Cardiac muscle cell (in vitro differentiated cells and primary cell): ENCODE data around the gene RPL28. TPM values are rescaled to one million over a fixed set of nuclear protein-coding genes. Genes with fewer than 3 reads are reported as not detected.
"Not testable (repeated sequence)": the region's sequence is repeated elsewhere in the genome, so short reads cannot be mapped to it uniquely, and the experiment has no call there.

Experiments
- DNase-seq, 2 donors: peaks; one replicate each; pipeline versions ENCODE4 v3.0.0 to v3.0.0-alpha.2; 2010 to 2017; ENCODE audit warnings: low read depth in 1 of 2, low spot score in 1 of 2
- H3K27ac ChIP-seq: fragments of 200-600 bp; sonication (generic); 2 replicates; pipeline ENCODE4 v1.5.1; 2016
- H3K27me3 ChIP-seq: fragments of 200-600 bp; sonication (generic); 2 replicates; pipeline ENCODE4 v1.6.0; 2016; ENCODE audit warnings: control low read depth
- H3K36me3 ChIP-seq: fragments of 200-600 bp; sonication (generic); 2 replicates; pipeline ENCODE4 v1.5.1; 2016; ENCODE audit warnings: control low read depth
- H3K4me1 ChIP-seq: fragments of 200-600 bp; sonication (generic); 2 replicates; pipeline ENCODE4 v1.8.1; 2017; ENCODE audit warnings: low read depth, mild to moderate bottlenecking, mixed run types
- H3K4me3 ChIP-seq: fragments of 200-600 bp; sonication (generic); 2 replicates; pipeline ENCODE4 v1.5.1; 2016; ENCODE audit warnings: mild to moderate bottlenecking
- H3K9me3 ChIP-seq: fragments of 200-600 bp; sonication (generic); 2 replicates; pipeline ENCODE4 v1.5.1; 2017; ENCODE audit warnings: low read depth, mild to moderate bottlenecking, control low read depth
- CTCF ChIP-seq: IDR thresholded peaks from 2 replicates; pipeline ENCODE4 v1.5.1; 2012; ENCODE audit warnings: low read depth, mild to moderate bottlenecking, low read length
- polyA plus RNA-seq: library from polyadenylated mRNA; unstranded; fragments of >200 nt; fragmentation: Nextera tagmentation; extraction: Ambion mirVana; gene quantifications from 2 replicates; pipeline ENCODE4 v1.2.1, GENCODE V29; 2016
- total RNA-seq: library from RNA; depleted of rRNA; stranded (reverse); fragments of >200 nt; gene quantifications from 2 replicates; pipeline ENCODE4 v1.2.3, GENCODE V29; 2016

Gene RPL28
- total and polyA plus RNA-seq, 2 experiments from 2014 or later: 273 to 1,325 TPM

- no peak overlapping the region for H3K4me3 ChIP-seq
- no peaks in the 10 kb centered on the region for H3K27me3 ChIP-seq
- no peak for DNase-seq
- TF ChIP-seq CTCF: no peak
- no peak overlapping the region for H3K27ac ChIP-seq
- no peaks in the 10 kb centered on the region for H3K4me1 ChIP-seq
- no peaks in the 10 kb centered on the region for H3K9me3 ChIP-seq
- peaks cover 12% of the 10 kb centered on the region for H3K36me3 ChIP-seq
Measured at GRCh38 chr19:55410168-55410567, 24.4 kb downstream of the RPL28 start.

GRCh38 chr19:55418185-55418584 is 32.5 kb downstream of the RPL28 start:
- TF ChIP-seq CTCF: peak; percentile 73
- Histone ChIP-seq H3K27me3 (peaks cover 6% of the 10 kb centered on the region), H3K4me1 (no peaks in the 10 kb centered on the region), H3K9me3 (no peaks in the 10 kb centered on the region), H3K36me3 (no peaks in the 10 kb centered on the region), H3K27ac (no peak overlapping the region), H3K4me3 (no peak overlapping the region)
- peak; percentile 85 to 88 for DNase-seq

- DNase-seq: no peak
- no peak overlapping the region for H3K4me3 ChIP-seq
- no peak for TF ChIP-seq CTCF
Measured at GRCh38 chr19:55419103-55419502, 33.4 kb downstream of the RPL28 start.

GRCh38 chr19:55419624-55420236 is 34.0 kb downstream of the RPL28 start:
- Histone ChIP-seq H3K27ac (no peak overlapping the region), H3K36me3 (no peaks in the 10 kb centered on the region), H3K9me3 (no peaks in the 10 kb centered on the region), H3K27me3 (peaks cover 6% of the 10 kb centered on the region), H3K4me1 (no peaks in the 10 kb centered on the region), H3K4me3 (no peak overlapping the region)
- DNase-seq: no peak
- TF ChIP-seq CTCF: no peak

More at GRCh38 chr19:55419103-55419502, 33.4 kb downstream of the RPL28 start:
- peaks cover 6% of the 10 kb centered on the region for H3K27me3 ChIP-seq
- no peaks in the 10 kb centered on the region for H3K36me3 ChIP-seq
- no peaks in the 10 kb centered on the region for H3K9me3 ChIP-seq
- no peak overlapping the region for H3K27ac ChIP-seq
- no peaks in the 10 kb centered on the region for H3K4me1 ChIP-seq

GRCh38 chr19:55421281-55421680 is 35.5 kb downstream of the RPL28 start:
- H3K4me1 ChIP-seq: not testable (repeated sequence)

GRCh38 chr19:55423225-55424005 is 37.7 kb downstream of the RPL28 start:
- no peaks in the 10 kb centered on the region for H3K9me3 ChIP-seq
- H3K27me3 ChIP-seq: peaks cover 6% of the 10 kb centered on the region
- TF ChIP-seq CTCF: no peak
- H3K4me1 ChIP-seq: no peaks in the 10 kb centered on the region
- DNase-seq: no peak
- no peak overlapping the region for H3K4me3 ChIP-seq
- no peak overlapping the region for H3K27ac ChIP-seq
- no peaks in the 10 kb centered on the region for H3K36me3 ChIP-seq

More at GRCh38 chr19:55421281-55421680, 35.5 kb downstream of the RPL28 start:
- H3K27me3 ChIP-seq, H3K27ac ChIP-seq, DNase-seq, H3K4me3 ChIP-seq, H3K9me3 ChIP-seq, H3K36me3 ChIP-seq: not testable (repeated sequence)
